ENCODE results near the gene MAGI1.

MAGI1 gene

GRCh38 chr3:66012711-66013110 is 26.0 kb downstream of the MAGI1 start:
- no peak for DNase-seq

- no peak for DNase-seq
Measured at GRCh38 chr3:66010739-66011655, 27.7 kb downstream of the MAGI1 start.

- DNase-seq: no peak
Measured at GRCh38 chr3:66010348-66010738, 28.4 kb downstream of the MAGI1 start.

GRCh38 chr3:66004244-66004643 is 34.5 kb downstream of the MAGI1 start:
- DNase-seq: no peak

GRCh38 chr3:66001626-66002025 is 37.1 kb downstream of the MAGI1 start:
- DNase-seq: no peak

GRCh38 chr3:66000506-66000905 is 38.2 kb downstream of the MAGI1 start:
- no peak for DNase-seq

- no peak for DNase-seq
Measured at GRCh38 chr3:65999606-66000005, 39.1 kb downstream of the MAGI1 start.

- no peak for DNase-seq
Measured at GRCh38 chr3:65996589-65996988, 42.1 kb downstream of the MAGI1 start.

- no peak for DNase-seq
Measured at GRCh38 chr3:65995515-65995914, 43.2 kb downstream of the MAGI1 start.

GRCh38 chr3:65995030-65995429 is 43.7 kb downstream of the MAGI1 start:
- no peak for DNase-seq

- DNase-seq: no peak
Measured at GRCh38 chr3:65993134-65993900, 45.4 kb downstream of the MAGI1 start.

- DNase-seq: no peak
Measured at GRCh38 chr3:65992106-65992505, 46.6 kb downstream of the MAGI1 start.

GRCh38 chr3:65988411-65989180 is 50.1 kb downstream of the MAGI1 start:
- peak; percentile 71 to 86 for DNase-seq

- no peak for DNase-seq
Measured at GRCh38 chr3:65986285-65986684, 52.4 kb downstream of the MAGI1 start.

GRCh38 chr3:65984975-65985374 is 53.7 kb downstream of the MAGI1 start:
- DNase-seq: no peak

GRCh38 chr3:65983100-65983499 is 55.6 kb downstream of the MAGI1 start:
- DNase-seq: no peak

- no peak for DNase-seq
Measured at GRCh38 chr3:65979731-65980130, 59.0 kb downstream of the MAGI1 start.

GRCh38 chr3:65979162-65979561 is 59.6 kb downstream of the MAGI1 start:
- DNase-seq: no peak

GRCh38 chr3:65978116-65978515 is 60.6 kb downstream of the MAGI1 start:
- DNase-seq: no peak

GRCh38 chr3:65975032-65975431 is 63.7 kb downstream of the MAGI1 start:
- no peak for DNase-seq

GRCh38 chr3:65974509-65974908 is 64.2 kb downstream of the MAGI1 start:
- DNase-seq: peak in 1 of 2 experiments; percentile 15

- no peak for DNase-seq
Measured at GRCh38 chr3:65972765-65973164, 66.0 kb downstream of the MAGI1 start.
